ENCODE measurements around the gene PSENEN. TPM values are rescaled to one million over a fixed set of nuclear protein-coding genes. Genes with fewer than 3 reads are reported as not detected.

PSENEN gene
- total RNA-seq, 2 donors from 2014 or later: 10.6 to 21.1 TPM

GRCh38 chr19:35742121-35742724 lies 3.2 kb upstream of the PSENEN start, which contains the start of gene IGFLR1:
TSS of gene IGFLR1 (minus strand) at chr19:35742452. CDS start at chr19:35741180, 1,272 bp downstream.
- peak in 1 of 4 donors; percentile 62 for DNase-seq
- TF ChIP-seq POLR2A (IDR thresholded peaks at IDR 0.05): peak in 1 of 3 donors; percentile 26
- TF ChIP-seq CTCF (IDR thresholded peaks at IDR 0.05): no peak
- peak within 1 kb of the TSS; percentile 8 to 85 (median 82) for H3K27ac ChIP-seq
- peaks cover 4 to 7% of the 10 kb centered on the region in 2 donors for H3K36me3 ChIP-seq (replicated peaks in 1 of 2; ENCODE audit: insufficient read depth in 1 of 2, low read depth in 2 of 2)
- 76 to 86% methylated on average over 9 of the region's 9 CpGs for WGBS, 2 donors
- H3K27me3 ChIP-seq: no peaks in the 10 kb centered on the region
- intact Hi-C loops (cut with DNase I): no loop called here
- H3K9me3 ChIP-seq: no peaks in the 10 kb centered on the region
- no peak for ATAC-seq
- H3K4me3 ChIP-seq: no peak within 1 kb of the TSS
- peaks cover 39% of the 10 kb centered on the region for H3K4me1 ChIP-seq

GRCh38 chr19:35743640-35744429 lies 1.6 kb upstream of the PSENEN start:
- Histone ChIP-seq H3K4me3 (no peak overlapping the region), H3K9me3 (no peaks in the 10 kb centered on the region), H3K36me3 (replicated peaks in 1 of 2; ENCODE audit: insufficient read depth in 1 of 2, low read depth in 2 of 2) (no peaks in the 10 kb centered on the region), H3K4me1 (peaks cover 45% of the 10 kb centered on the region), H3K27me3 (no peaks in the 10 kb centered on the region), H3K27ac (peak overlapping the region in 2 of 4 donors; percentile 99 to 100)
- TF ChIP-seq POLR2A (IDR thresholded peaks at IDR 0.05) (no peak), CTCF (IDR thresholded peaks at IDR 0.05) (no peak)
- DNase-seq: no peak
- no peak for ATAC-seq
- intact Hi-C loops (cut with DNase I): no loop called here
- 84 to 86% methylated on average over 16 to 19 of the region's 19 CpGs for WGBS, 2 donors

- WGBS, 2 donors: 4 to 8% methylated on average over 34 to 41 of the region's 41 CpGs
- H3K9me3 ChIP-seq: no peaks in the 10 kb centered on the region
- H3K27me3 ChIP-seq: no peaks in the 10 kb centered on the region
- ATAC-seq (peak; percentile 67), DNase-seq (peak; percentile 95 to 98 (median 96))
- peak overlapping the region; percentile 97 to 100 (median 100) for H3K27ac ChIP-seq
- no peaks in the 10 kb centered on the region for H3K36me3 ChIP-seq (replicated peaks in 1 of 2; ENCODE audit: insufficient read depth in 1 of 2, low read depth in 2 of 2)
- intact Hi-C loops (cut with DNase I): no loop called here
- H3K4me3 ChIP-seq: peak overlapping the region; percentile 67 to 78
- TF ChIP-seq POLR2A (IDR thresholded peaks at IDR 0.05) (peak in 1 of 3 donors; percentile 90), CTCF (IDR thresholded peaks at IDR 0.05) (peak in 6 of 7 experiments; percentile 9 to 53 (median 46))
- H3K4me1 ChIP-seq: peaks cover 49% of the 10 kb centered on the region
Measured at GRCh38 chr19:35744430-35745327, 772 bp upstream of the PSENEN start.

- H3K4me1 ChIP-seq: peaks cover 49% of the 10 kb centered on the region
- no peaks in the 10 kb centered on the region for H3K36me3 ChIP-seq (replicated peaks in 1 of 2; ENCODE audit: insufficient read depth in 1 of 2, low read depth in 2 of 2)
- 1 to 18% methylated on average over 4 of the region's 4 CpGs for WGBS, 2 donors
- H3K9me3 ChIP-seq: no peaks in the 10 kb centered on the region
- peak overlapping the region; percentile 67 to 78 for H3K4me3 ChIP-seq
- no peak for TF ChIP-seq POLR2A (IDR thresholded peaks at IDR 0.05)
- no peaks in the 10 kb centered on the region for H3K27me3 ChIP-seq
- peak overlapping the region in 3 of 4 donors; percentile 56 to 100 (median 99) for H3K27ac ChIP-seq
- ATAC-seq (no peak), DNase-seq (no peak)
- intact Hi-C loops (cut with DNase I): no loop called here
Measured at GRCh38 chr19:35746087-35746462, 624 bp downstream of the PSENEN start.
